DND-41 (cell line): Measurements from ENCODE around the gene VARS1.

Source experiments
- ATAC-seq: fragments of 200-7000 bp; cut with Tn5 transposase; 3 replicates; pipeline ENCODE4 v1.9.1; 2021; ENCODE audit warnings: low read depth; ENCODE audit not compliant: insufficient read depth
- DNase-seq: peaks from one replicate; pipeline ENCODE4 v3.0.0-alpha.2; 2020
- H2AFZ ChIP-seq: 2 replicates; pipeline ENCODE4 v1.6.0; 2012; ENCODE audit warnings: low read depth, low read length
- H3K27ac ChIP-seq: 2 replicates; pipeline ENCODE4 v1.5.1; 2012; ENCODE audit warnings: low read length, inconsistent platforms
- H3K27me3 ChIP-seq: fragments of 200-600 bp; sonication (generic); 2 replicates; pipeline ENCODE4 v1.6.0; 2012; ENCODE audit warnings: low read length, mild to moderate bottlenecking, inconsistent platforms; ENCODE audit not compliant: insufficient read depth, poor library complexity
- H3K36me3 ChIP-seq: 2 replicates; pipeline ENCODE4 v1.5.1; 2012; ENCODE audit warnings: low read length, inconsistent platforms; ENCODE audit not compliant: insufficient read depth
- H3K4me1 ChIP-seq: 2 replicates; pipeline ENCODE4 v1.5.1; 2012; ENCODE audit warnings: mild to moderate bottlenecking, low read length; ENCODE audit not compliant: insufficient read depth
- H3K4me2 ChIP-seq: 2 replicates; pipeline ENCODE4 v1.6.0; 2012; ENCODE audit warnings: mild to moderate bottlenecking, moderate library complexity, low read length, inconsistent platforms; ENCODE audit not compliant: insufficient read depth
- H3K4me3 ChIP-seq, 2 experiments: fragments of 200-600 bp in 1 of 2; shearing (Covaris generic) in 1 of 2; 2 replicates each; pipeline ENCODE4 v1.5.1; 2012 to 2016; ENCODE audit warnings: inconsistent platforms in 2 of 2, low read length in 2 of 2, mild to moderate bottlenecking in 2 of 2, low read depth in 1 of 2, moderate library complexity in 1 of 2
- H3K79me2 ChIP-seq: 2 replicates; pipeline ENCODE4 v1.6.0; 2012; ENCODE audit warnings: low read length, inconsistent platforms; ENCODE audit not compliant: insufficient read depth
- H3K9ac ChIP-seq: 2 replicates; pipeline ENCODE4 v1.6.0; 2012; ENCODE audit warnings: low read depth, mild to moderate bottlenecking, inconsistent platforms, low read length, moderate library complexity
- H3K9me3 ChIP-seq: 2 replicates; pipeline ENCODE4 v1.5.1; 2012; ENCODE audit warnings: low read length, moderate library complexity, mild to moderate bottlenecking, inconsistent platforms; ENCODE audit not compliant: insufficient read depth, severe bottlenecking
- H4K20me1 ChIP-seq: 2 replicates; pipeline ENCODE4 v1.6.0; 2012; ENCODE audit warnings: low read length; ENCODE audit not compliant: insufficient read depth
- CTCF ChIP-seq: IDR thresholded peaks from 2 replicates; pipeline ENCODE4 v1.5.1; 2012; ENCODE audit warnings: borderline replicate concordance, low read length, moderate library complexity, mild to moderate bottlenecking; ENCODE audit not compliant: poor library complexity, severe bottlenecking; ENCODE audit errors: extremely low read depth
- EZH2 ChIP-seq: IDR thresholded peaks from 3 replicates; pipeline ENCODE4 v1.6.1; 2012; ENCODE audit warnings: borderline replicate concordance, low read depth, mild to moderate bottlenecking, moderate library complexity, low read length, inconsistent platforms; ENCODE audit not compliant: severe bottlenecking

VARS1 gene

GRCh38 chr6:31768363-31769257, 26.9 kb downstream of the VARS1 start:
- no peaks in the 10 kb centered on the region for H3K27me3 ChIP-seq
- H3K4me2 ChIP-seq = no peak overlapping the region
- TF ChIP-seq CTCF (no peak), EZH2 (no peak)
- no peak overlapping the region for H3K27ac ChIP-seq
- H3K36me3 ChIP-seq = peaks cover 7% of the 10 kb centered on the region
- ATAC-seq = no peak
- no peak overlapping the region for H3K4me3 ChIP-seq
- H3K9ac ChIP-seq = no peak overlapping the region
- H2AFZ ChIP-seq = no peak overlapping the region
- no peak for DNase-seq
- H3K79me2 ChIP-seq = no peaks in the 10 kb centered on the region
- H3K4me1 ChIP-seq = peaks cover 16% of the 10 kb centered on the region
- H4K20me1 ChIP-seq = 0 out of 2 replicates have a peak, but pooled peaks cover under 1% of the 10 kb centered on the region
- no peaks in the 10 kb centered on the region for H3K9me3 ChIP-seq

GRCh38 chr6:31767096-31767645, 28.4 kb downstream of the VARS1 start:
- no peak for TF ChIP-seq EZH2
- TF ChIP-seq CTCF = no peak
- peaks cover 4% of the 10 kb centered on the region; the same call in 1 of the 2 replicates for H4K20me1 ChIP-seq
- H3K27ac ChIP-seq = no peak overlapping the region
- DNase-seq (no peak), ATAC-seq (no peak)
- no peaks in the 10 kb centered on the region for H3K27me3 ChIP-seq
- H3K4me2 ChIP-seq = no peak overlapping the region
- no peak overlapping the region for H3K4me3 ChIP-seq
- no peak overlapping the region for H2AFZ ChIP-seq
- H3K9me3 ChIP-seq = no peaks in the 10 kb centered on the region
- H3K4me1 ChIP-seq = peaks cover 4% of the 10 kb centered on the region; the same call in 1 of the 2 replicates
- peaks cover 22% of the 10 kb centered on the region for H3K36me3 ChIP-seq
- no peaks in the 10 kb centered on the region for H3K79me2 ChIP-seq
- H3K9ac ChIP-seq = no peak overlapping the region

GRCh38 chr6:31765910-31766794, 29.4 kb downstream of the VARS1 start:
- no peak for DNase-seq
- Histone ChIP-seq H3K4me2 (no peak overlapping the region), H3K36me3 (peaks cover 32% of the 10 kb centered on the region), H3K27me3 (no peaks in the 10 kb centered on the region), H3K27ac (no peak overlapping the region), H3K9ac (no peak overlapping the region), H3K4me3 (no peak overlapping the region), H2AFZ (no peak overlapping the region), H3K9me3 (no peaks in the 10 kb centered on the region), H4K20me1 (peaks cover 4% of the 10 kb centered on the region; the same call in 1 of the 2 replicates), H3K4me1 (no peaks in the 10 kb centered on the region), H3K79me2 (no peaks in the 10 kb centered on the region)
- ATAC-seq = no peak
- TF ChIP-seq EZH2 (no peak), CTCF (no peak)
